WTC11 (cell line): ENCODE results near the gene TRAPPC2B.

Source experiments
- CTCF ChIP-seq: fragments of 200-600 bp; IDR thresholded peaks from 2 replicates; pipeline ENCODE4 v1.8.0; 2022; ENCODE audit warnings: antibody characterized with exemption
- NR1H2 ChIP-seq: sonication (generic); formaldehyde crosslinking; IDR thresholded peaks from 2 replicates; pipeline ENCODE4 v1.9.0; 2021; ENCODE audit warnings: mild to moderate bottlenecking, moderate library complexity, missing genetic modification reagents
- ZNF263 ChIP-seq: sonication (generic); formaldehyde crosslinking; IDR thresholded peaks from 2 replicates; pipeline ENCODE4 v1.8.1; 2022; ENCODE audit warnings: low read depth, mild to moderate bottlenecking, moderate library complexity, missing genetic modification reagents

GRCh38 chr19:57321116-57321515, 42.2 kb upstream of the TRAPPC2B start:
- TF ChIP-seq CTCF (no peak), ZNF263 (no peak), NR1H2 (CRISPR knock-in tag) (no peak)
